CD4-positive, alpha-beta T cell treated with Interleukin-6 for 4 hours (primary cell): Measurements from ENCODE around the gene MKX.
"Not testable (repeated sequence)": the region's sequence is repeated elsewhere in the genome, so short reads cannot be mapped to it uniquely, and the experiment has no call there.

ENCODE experiments used
- DNase-seq: peaks from one replicate; pipeline ENCODE4 v3.0.0-alpha.2; 2020; ENCODE audit warnings: mixed read lengths

The MKX gene

GRCh38 chr10:27688991-27689390 lies 56.6 kb downstream of the MKX start:
- DNase-seq: no peak

- no peak for DNase-seq
Measured at GRCh38 chr10:27688276-27688675, 57.3 kb downstream of the MKX start.

GRCh38 chr10:27687743-27688142 lies 57.9 kb downstream of the MKX start:
- no peak for DNase-seq

- DNase-seq: no peak
Measured at GRCh38 chr10:27687326-27687725, 58.3 kb downstream of the MKX start.

- DNase-seq: no peak
Measured at GRCh38 chr10:27685681-27686080, 59.9 kb downstream of the MKX start.

- no peak for DNase-seq
Measured at GRCh38 chr10:27683226-27683625, 62.4 kb downstream of the MKX start.

- not testable (repeated sequence) for DNase-seq
Measured at GRCh38 chr10:27681795-27682194, 63.8 kb downstream of the MKX start.

- no peak for DNase-seq
Measured at GRCh38 chr10:27680691-27681605, 64.7 kb downstream of the MKX start.

GRCh38 chr10:27680006-27680557 lies 65.5 kb downstream of the MKX start:
- no peak for DNase-seq

- DNase-seq: no peak
Measured at GRCh38 chr10:27679369-27679912, 66.2 kb downstream of the MKX start.

- DNase-seq: no peak
Measured at GRCh38 chr10:27678166-27678565, 67.5 kb downstream of the MKX start.

- no peak for DNase-seq
Measured at GRCh38 chr10:27673065-27673464, 72.6 kb downstream of the MKX start.

GRCh38 chr10:27671821-27672220 lies 73.8 kb downstream of the MKX start:
- DNase-seq: no peak

GRCh38 chr10:27664461-27664860 lies 81.2 kb downstream of the MKX start:
- no peak for DNase-seq

- no peak for DNase-seq
Measured at GRCh38 chr10:27663621-27664020, 82.0 kb downstream of the MKX start.

GRCh38 chr10:27661514-27662286 lies 83.9 kb downstream of the MKX start:
- no peak for DNase-seq

- no peak for DNase-seq
Measured at GRCh38 chr10:27660711-27661110, 84.9 kb downstream of the MKX start.

- DNase-seq: no peak
Measured at GRCh38 chr10:27660268-27660667, 85.4 kb downstream of the MKX start.

GRCh38 chr10:27659786-27660185 lies 85.8 kb downstream of the MKX start:
- DNase-seq: no peak

- DNase-seq: no peak
Measured at GRCh38 chr10:27658788-27659187, 86.8 kb downstream of the MKX start.

GRCh38 chr10:27655296-27655695 lies 90.3 kb downstream of the MKX start:
- no peak for DNase-seq

GRCh38 chr10:27654284-27654683 lies 91.3 kb downstream of the MKX start:
- no peak for DNase-seq

GRCh38 chr10:27646604-27647175 lies 98.9 kb downstream of the MKX start:
- no peak for DNase-seq
